ENCODE results near the gene PSKH1.
"Not testable (repeated sequence)": the region's sequence is repeated elsewhere in the genome, so short reads cannot be mapped to it uniquely, and the experiment has no call there.

PSKH1 gene

DNA sequence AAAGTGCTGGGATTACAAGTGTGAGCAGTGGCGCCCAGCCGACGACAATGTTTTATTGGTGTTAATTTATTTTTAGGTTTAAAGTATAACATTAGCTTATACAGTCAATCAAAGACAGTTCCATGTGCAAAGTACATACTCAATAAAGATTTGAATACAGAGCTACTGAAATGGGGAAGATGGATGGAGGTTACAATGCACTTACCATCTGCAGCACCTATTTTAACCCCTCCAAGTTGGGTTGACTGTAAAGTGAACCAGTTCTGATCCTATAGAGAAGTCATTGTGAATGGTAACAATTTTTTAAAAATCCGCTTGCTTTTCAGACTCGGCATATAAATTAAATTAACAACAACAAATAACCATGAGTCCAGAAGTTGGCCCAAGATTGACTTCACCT lies 679 bp upstream of the PSKH1 start:
- no peak for DNase-seq

DNA sequence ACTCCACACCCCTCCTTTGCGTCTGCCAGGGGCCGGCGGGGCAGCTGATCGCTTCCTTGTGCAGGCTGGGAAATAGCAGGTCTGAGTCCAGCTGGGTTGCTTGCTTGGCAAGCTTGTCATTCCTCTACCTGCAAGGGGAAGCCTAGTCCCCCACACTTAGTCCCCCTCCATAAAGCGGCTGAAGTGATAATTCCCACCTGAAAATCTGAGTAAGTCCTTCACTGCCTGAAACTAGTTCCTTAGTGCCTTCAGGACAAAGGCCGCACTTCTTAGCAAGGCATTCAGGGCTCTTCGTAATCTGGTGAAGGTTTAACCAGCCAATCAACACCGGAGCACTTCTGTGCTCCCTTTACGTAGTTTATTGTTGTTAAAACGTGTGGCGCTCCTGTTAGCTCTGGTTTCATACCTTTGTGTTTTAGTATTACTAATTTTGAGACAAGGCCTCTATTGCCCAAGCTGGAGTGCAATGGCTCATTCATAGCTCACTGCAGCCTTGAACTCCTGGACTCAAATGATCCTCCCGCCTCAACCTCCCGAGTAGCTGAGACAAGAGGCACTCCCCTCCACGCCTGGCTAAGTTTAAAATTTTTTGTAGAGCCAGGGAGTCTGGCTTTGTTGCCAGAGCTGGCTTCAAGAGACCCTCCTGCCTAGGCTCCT lies 817 bp downstream of the PSKH1 start:
- DNase-seq: no peak

DNA sequence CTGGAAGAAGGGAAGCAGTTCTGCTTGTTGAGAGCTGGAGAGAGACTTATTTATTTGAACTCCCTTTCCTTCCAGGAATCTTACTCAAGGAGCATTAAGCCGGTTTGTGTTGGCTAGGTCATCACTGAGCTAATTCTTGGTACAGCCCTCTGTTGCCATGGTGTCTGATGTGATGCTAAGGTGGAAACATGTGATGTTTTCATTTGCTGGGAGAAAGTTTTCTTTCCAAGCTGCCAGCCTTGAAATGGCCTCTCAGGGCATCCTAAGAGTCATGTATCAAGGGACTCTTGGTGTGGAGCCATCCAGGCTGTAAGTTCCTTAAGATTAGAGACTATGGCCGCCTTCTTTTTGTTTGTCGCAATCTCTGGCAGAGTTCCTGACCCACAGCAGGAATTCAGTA lies 4.2 kb downstream of the PSKH1 start:
- DNase-seq: no peak

DNA sequence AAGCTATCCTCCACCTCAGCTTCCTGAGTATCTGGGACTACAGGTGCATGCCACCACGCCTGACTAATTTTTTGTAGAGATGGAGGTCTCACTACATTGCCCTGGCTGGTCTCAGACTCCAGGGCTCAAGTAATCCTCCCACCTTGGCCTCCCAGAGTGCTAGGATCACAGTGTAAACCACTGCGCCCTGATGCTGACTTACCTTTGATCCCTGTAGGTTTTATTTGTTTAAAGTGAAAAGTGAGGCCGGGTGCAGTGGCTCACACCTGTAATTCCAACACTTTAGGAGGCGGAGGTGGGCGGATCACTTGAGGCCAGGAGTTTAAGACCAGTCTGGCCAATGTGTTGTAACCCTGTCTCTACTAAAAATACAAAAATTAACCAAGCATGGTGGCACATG lies 8.7 kb downstream of the PSKH1 start:
- DNase-seq: no peak

DNA sequence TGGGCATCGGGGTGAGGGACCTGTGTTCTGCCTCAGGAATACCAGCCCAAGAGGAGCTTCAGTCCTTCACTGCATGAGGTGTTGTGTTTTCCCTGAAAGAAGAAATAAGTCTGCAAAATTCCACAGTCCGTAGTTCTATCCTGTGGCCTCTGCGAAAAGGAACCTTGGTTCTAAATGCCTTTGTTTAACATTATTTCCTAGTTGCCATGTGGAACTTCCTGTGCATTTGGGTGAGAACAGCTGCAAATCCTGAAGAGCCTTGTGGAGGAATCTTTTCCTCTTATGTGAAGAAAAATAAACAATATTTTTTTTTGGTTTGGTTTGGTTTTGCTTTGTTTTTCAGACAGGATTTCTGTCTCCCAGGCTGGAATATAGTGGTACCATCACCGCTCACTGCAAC lies 9.8 kb downstream of the PSKH1 start:
- no peak for DNase-seq

GRCh38 chr16:67907397-67908180 lies 14.5 kb downstream of the PSKH1 start:
- no peak for DNase-seq

- DNase-seq: no peak
These were observed 16.1 kb downstream of the PSKH1 start for GRCh38 chr16:67909056-67909742.

GRCh38 chr16:67910158-67910557 lies 17.1 kb downstream of the PSKH1 start:
- DNase-seq: no peak

DNA sequence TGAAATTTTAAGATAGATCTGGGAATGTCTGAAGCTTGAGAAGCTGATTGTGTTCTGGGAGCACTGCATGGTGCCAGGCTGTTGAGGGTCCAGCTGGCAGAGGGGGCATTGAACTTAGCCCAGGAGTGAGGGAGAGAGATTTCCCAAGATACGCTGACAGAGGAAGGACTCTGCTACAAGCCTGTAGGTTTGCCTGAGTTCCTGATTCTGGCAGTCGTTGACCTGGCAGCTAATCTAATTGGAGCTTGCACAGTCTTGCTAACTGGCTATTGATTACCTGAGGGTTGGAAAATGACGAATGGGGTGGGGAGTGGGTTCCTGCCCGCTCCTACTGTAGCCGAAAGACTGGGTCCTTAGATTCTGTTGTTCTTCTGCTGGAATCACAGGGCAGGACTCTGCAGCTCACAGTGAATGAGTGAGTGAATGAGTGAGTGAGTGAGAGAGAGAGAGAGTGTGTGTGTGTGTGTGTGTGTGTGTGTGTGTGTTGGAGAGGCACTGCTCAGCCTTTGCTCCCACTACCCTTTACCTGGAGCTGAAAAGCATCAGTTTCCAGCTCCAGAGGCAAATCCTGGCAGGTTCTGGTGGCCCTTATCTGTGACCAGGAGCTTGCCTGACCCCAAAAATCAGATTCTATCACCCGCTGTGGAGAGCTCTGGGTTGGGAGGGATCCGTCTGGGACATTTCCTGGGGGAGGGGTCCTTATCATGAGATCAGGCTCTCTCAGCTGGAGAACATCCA lies 21.9 kb downstream of the PSKH1 start:
- no peak for DNase-seq

- not testable (repeated sequence) for DNase-seq
These were observed 22.4 kb downstream of the PSKH1 start for GRCh38 chr16:67915496-67915769.

DNA sequence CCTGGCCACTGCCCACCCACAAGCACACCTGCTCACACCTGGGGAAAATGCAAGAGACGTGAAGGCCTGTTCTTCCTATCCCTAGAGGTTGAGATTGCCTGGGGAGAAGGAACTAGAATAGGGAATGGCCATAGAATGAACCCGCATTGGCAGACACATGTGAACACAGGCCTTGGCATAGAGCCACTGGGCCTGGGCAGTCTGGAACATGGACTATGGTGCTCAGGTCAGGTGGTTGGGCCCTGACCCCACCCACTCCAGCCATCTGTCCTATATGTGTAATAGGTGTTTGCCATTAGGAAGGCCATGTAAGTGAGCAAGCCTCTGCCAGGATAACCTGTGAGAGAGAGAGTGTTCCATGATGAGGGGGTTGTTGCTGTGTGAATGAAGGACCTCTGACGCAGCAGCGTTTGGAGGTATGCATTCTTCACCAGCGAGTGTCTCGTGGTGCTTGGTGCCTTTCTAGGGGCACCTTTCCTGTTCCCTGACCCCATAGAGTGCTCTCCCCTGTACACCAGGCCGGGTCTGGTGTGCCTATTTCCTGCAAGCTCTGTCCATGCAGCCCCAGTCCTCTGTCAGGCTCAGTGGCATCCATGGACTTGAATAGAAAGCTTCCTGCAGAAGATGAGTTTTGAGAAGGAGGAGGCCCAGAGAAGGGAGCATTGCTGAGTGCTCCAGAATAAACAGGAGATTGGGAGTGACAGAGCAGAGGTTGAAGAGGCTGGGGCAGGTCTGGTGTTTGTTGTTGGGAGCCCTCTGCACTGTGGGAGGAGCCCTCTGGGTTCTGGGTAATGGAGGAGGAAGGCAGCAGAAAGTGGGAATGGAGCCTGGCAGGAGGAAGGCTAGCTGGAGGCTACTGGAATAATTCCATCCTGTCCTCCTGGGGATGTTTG lies 23.0 kb downstream of the PSKH1 start:
- no peak for DNase-seq

DNA sequence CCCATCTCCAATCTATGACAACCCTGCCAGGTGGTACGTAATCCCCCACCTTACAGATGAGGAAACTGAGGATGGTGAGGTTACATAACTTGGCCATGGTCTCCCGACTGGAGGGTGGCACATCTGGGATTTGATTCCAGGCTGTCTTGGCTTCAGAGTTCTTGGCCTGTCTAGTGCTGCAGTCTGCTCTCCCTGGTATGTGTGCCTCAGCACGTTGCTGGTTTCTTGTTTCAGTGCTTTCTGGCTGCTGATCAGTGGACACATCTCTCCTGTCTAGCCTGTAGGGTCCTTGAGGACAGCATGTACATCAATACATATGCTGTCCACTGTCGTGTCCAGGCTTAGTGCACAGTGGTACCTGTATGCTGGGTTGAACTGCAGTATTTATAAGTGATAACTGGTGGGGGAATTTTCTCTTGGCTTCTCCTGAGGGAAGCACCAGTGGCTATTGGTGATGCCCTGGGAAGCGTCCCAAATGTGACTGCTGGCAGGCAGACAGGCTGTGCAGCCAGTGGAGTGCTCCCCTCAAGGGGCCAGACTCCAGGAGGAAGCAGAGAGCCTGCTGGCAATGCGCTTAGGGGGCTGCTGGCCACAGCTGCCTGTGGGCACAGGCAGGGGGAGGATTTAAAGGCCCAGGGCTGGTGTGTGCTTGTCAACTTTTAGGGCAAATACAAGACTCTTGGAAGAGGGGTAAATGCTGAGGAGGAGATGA lies 24.2 kb downstream of the PSKH1 start:
- DNase-seq: no peak

DNA sequence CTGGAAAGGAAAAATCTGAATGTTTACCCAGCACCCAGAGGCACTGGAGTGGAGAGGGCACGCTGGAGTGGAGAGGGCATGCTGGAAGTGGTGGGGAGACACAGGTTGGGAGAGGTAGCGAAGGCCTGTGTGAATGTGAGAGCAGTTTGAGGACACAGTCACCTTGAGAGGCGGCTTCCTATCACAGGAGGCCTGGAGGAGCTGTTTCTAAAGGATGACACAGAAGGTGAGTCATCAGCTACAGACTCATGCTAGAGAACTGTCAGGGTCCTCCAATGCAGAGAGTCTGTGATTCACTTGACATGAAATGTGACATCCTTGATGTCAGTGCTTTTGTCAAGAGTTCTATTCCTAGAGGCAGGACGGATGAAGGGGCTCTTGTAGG lies 24.8 kb downstream of the PSKH1 start:
- no peak for DNase-seq

- DNase-seq: no peak
These were observed 26.7 kb downstream of the PSKH1 start for GRCh38 chr16:67919622-67920221.

GRCh38 chr16:67922221-67922620 lies 29.2 kb downstream of the PSKH1 start:
- DNase-seq: no peak

GRCh38 chr16:67922740-67923139 lies 29.7 kb downstream of the PSKH1 start:
- DNase-seq: no peak

DNA sequence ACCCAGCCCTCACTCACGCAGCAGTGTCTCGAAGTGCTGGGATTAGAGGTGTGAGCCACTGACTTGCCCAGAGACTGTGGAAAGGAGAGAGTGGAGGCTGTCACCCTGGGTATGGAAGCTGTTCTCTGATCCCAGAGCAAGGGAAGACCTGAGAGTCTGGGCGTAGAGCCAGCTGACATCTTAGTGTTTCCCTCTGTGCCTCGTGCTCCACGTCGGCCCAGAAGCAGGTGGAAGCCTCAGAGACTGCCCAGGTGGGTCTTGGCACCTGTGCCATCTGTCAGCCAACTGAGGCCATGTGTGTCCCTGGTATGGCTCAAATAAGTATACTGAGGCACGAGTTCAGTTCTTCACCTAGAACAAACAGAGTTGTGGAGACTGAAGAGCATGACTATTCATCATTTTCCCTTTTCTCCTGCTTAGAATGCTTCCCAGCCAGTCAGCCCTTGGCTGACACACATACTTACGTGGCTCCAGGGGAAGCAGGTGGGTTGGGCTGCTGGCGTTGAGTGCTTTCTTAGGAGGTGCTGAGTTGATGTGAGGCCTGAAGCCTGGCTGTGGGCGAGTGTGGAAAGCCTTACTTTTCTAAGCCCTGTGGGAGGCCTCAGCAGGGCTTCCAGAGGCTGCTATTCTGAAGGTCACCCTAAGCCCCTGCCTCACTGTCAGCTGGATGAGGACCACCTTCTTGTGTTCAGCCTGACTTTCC lies 30.5 kb downstream of the PSKH1 start:
- DNase-seq: no peak

DNA sequence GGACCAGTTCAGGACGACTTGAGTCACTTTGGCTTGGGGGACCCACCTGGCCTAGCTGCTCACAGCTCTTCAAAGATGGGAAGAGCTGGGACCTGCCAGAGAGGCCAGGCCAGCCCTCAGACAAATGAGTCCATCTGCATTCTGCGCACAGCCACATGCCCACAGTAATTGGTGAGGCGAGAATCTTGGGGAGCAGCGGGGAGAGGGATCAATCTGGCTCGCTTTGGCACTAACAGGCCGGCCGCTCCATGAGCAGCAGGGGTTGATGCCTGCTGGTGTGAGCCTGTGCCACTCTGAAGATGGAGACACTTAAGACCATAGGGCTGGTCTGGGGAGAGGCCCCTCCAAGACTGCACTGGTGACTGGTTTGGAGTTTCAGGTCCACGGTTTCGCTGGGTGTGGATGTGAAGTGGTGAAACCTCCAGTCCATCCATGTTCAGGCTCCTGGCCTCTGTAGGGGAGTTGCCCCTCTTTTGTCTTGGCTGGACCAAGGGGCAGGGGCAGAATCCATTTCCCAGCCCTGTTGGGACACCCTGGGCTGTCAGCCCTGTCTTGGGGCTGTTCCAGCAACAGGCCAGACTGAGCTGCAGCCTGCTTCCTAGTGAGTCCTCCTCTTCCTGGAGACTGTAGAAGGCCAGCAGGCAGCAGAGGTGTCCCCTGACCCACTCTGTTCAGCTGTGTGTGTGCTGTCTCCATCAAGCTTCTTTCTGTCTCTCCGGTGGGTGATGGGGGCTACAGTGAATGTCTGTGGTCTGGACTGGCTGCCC lies 31.3 kb downstream of the PSKH1 start:
- DNase-seq: no peak

DNA sequence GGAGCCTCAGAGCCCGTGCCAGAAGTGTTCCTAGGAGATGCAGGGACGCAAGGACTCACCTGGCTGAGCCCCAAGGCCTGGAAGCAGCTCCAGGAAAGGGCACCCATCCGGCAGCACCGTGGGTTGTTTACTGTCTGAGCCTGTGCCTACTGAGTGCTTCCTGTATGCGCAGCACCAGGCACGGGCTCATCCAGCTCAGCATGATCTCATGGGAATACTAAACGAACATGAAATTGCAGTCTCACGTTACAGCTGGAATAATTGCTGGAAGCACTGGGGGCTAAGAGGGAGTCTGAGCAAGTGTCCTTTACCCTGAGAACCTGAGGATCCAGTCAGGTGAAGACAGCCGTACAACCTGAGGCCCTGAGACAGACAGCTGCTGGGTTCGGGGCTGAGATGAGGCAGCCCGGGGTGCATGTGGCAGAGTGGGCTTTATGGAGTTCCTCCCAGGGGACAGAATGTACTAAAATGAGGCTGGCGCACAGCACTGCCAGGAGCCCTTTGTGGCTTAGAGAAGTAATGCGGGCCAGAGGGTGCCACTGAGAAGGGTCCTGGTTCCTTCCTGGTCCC lies 33.2 kb downstream of the PSKH1 start:
- DNase-seq: no peak

Data from KG1 (cell line).